BJ (cell line): ENCODE data around the gene PIK3C3. TPM values are rescaled to one million over a fixed set of nuclear protein-coding genes. Genes with fewer than 3 reads are reported as not detected.
"Not testable (repeated sequence)": the region's sequence is repeated elsewhere in the genome, so short reads cannot be mapped to it uniquely, and the experiment has no call there.

Source experiments
- CTCF ChIA-PET: fragments of 350-600 bp; formaldehyde crosslinking; extraction: SDS; loops from one replicate; lab custom pipeline; 2021; ENCODE audit warnings: antibody characterized with exemption, inconsistent platforms; lab: Yijun Ruan, JAX
- POLR2A ChIA-PET: fragments of 300-600 bp; sonication (Branson Sonifier 250); formaldehyde crosslinking; extraction: SDS; loops from one replicate; lab custom pipeline; 2021; ENCODE audit warnings: antibody characterized with exemption; lab: Charles Lee
- DNase-seq: peaks from one replicate; pipeline ENCODE4 v3.0.0-alpha.2; 2011; ENCODE audit warnings: low read depth
- H3K27me3 ChIP-seq: 2 replicates; pipeline ENCODE4 v1.6.0; 2011; ENCODE audit warnings: low read length; ENCODE audit not compliant: control insufficient read depth, insufficient read depth
- H3K36me3 ChIP-seq: 2 replicates; pipeline ENCODE4 v1.5.1; 2011; ENCODE audit warnings: low read length; ENCODE audit not compliant: control insufficient read depth, insufficient read depth
- H3K4me3 ChIP-seq: 2 replicates; pipeline ENCODE4 v1.5.1; 2011; ENCODE audit warnings: low read depth, mild to moderate bottlenecking, control low read depth, low read length
- polyA plus RNA-seq: library from polyadenylated mRNA; depleted of rRNA; stranded (reverse); fragments of >200 nt; gene quantifications from 2 replicates; pipeline ENCODE4 v1.2.3, GENCODE V29; 2011
- TF ChIP-seq, protein P1 (sequence below): IDR thresholded peaks from 2 replicates; pipeline ENCODE4 v1.5.1; 2011; ENCODE audit warnings: low read depth, mild to moderate bottlenecking, control low read depth, inconsistent platforms, low read length, moderate library complexity; ENCODE audit not compliant: insufficient read depth

The PIK3C3 gene
- polyA plus RNA-seq, 1 experiment, result 45.3 TPM

DNA sequence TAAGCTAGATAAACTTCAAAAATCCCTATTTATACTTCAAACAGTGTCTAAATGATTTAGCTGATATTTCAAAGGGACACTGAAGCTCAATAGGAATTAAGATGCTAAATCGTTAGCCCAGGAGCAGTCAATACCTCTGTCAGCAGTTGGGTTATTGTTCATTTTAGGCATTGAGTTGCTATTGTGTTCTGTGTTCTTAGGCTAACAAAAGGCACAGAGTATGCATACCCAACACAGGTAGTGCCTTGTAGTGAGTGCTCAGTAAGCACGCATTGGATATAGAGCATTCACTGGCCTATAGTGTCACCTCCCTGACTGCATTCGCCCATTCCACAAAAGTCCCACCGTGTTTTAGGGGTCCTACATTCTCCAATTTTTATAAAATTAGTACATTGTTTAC, 152.3 kb downstream of the PIK3C3 start:
- no peaks in the 10 kb centered on the region for H3K36me3 ChIP-seq
- CTCF ChIA-PET, result interaction anchor here (1.1 kb wide), 1 partner anchor 10 kb away, joined by 3 read pairs; no protein-coding TSS in a partner anchor
- TF ChIP-seq, protein P1, sequence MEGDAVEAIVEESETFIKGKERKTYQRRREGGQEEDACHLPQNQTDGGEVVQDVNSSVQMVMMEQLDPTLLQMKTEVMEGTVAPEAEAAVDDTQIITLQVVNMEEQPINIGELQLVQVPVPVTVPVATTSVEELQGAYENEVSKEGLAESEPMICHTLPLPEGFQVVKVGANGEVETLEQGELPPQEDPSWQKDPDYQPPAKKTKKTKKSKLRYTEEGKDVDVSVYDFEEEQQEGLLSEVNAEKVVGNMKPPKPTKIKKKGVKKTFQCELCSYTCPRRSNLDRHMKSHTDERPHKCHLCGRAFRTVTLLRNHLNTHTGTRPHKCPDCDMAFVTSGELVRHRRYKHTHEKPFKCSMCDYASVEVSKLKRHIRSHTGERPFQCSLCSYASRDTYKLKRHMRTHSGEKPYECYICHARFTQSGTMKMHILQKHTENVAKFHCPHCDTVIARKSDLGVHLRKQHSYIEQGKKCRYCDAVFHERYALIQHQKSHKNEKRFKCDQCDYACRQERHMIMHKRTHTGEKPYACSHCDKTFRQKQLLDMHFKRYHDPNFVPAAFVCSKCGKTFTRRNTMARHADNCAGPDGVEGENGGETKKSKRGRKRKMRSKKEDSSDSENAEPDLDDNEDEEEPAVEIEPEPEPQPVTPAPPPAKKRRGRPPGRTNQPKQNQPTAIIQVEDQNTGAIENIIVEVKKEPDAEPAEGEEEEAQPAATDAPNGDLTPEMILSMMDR, result no peak
- DNase-seq, result no peak
- no peak overlapping the region for H3K4me3 ChIP-seq
- POLR2A ChIA-PET, result no interaction called here
- H3K27me3 ChIP-seq, result peaks cover 3% of the 10 kb centered on the region; the same call in 1 of the 2 replicates

- ChIA-PET CTCF (interaction anchor here (1.1 kb wide), 1 partner anchor 11 kb away, joined by 3 read pairs; no protein-coding TSS in a partner anchor), POLR2A (no interaction called here)
- TF ChIP-seq, protein P1, result no peak
- Histone ChIP-seq H3K27me3 (peaks cover 3% of the 10 kb centered on the region; the same call in 1 of the 2 replicates), H3K36me3 (no peaks in the 10 kb centered on the region), H3K4me3 (no peak overlapping the region)
- no peak for DNase-seq
These were observed 152.8 kb downstream of the PIK3C3 start for GRCh38 chr18:42107691-42108450.

DNA sequence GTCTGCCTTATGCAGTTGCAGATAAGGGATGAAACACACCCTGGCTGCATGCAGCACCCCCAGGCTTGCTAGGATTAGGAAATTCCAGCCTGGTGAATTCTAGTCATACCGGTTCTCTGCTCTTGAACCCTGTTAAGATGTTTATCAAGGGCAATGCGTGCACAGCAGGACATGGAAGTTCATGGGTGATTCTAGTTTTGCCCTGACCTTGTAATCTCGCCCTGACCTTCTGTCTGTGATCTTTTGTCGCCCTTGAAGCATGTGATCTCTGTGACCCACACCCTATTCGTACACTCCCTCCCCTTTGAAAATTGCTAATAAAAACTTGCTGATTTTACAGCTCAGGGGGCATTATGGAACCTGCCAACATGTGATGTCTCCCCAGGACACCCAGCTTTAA, 157.1 kb downstream of the PIK3C3 start:
- DNase-seq, POLR2A ChIA-PET, H3K4me3 ChIP-seq, H3K27me3 ChIP-seq, H3K36me3 ChIP-seq: not testable (repeated sequence)
- CTCF ChIA-PET, result interaction anchor here (3.0 kb wide), 1 partner anchor 161 kb away, joined by 17 read pairs; no protein-coding TSS in a partner anchor

DNA sequence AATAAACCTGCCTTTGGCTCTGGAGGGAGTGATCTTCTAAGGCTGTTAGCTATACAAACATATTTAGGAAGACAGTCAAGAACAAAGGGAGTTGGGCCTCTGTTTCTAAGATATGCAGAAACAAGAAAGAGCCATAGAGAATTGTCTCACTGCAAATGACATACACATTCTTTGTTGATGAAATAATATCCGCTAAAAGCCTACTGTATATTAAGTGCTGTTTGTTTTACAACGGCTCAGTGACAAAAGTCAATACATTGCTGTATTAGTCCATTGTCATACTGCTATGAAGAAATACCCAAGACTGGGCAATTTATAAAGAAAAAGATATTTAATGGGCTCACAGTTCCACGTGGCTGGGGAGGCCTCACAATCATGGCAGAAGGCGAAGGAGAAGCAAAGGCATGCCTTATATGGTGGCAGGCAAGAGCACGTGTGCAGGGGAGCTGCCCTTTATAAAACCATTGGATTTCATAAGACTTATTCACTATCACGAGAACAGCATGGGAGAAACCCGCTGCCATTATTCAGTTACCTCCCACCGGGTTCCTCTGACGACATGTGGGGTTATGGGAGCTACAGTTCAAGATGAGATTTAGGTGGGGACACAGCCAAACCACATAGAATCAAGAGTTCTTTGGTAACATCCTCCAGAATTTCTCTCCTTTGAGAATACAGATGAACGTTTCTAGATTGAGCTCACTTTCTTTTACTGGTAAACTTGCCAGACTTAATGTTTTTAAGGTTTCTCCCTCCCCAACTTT, 157.8 kb downstream of the PIK3C3 start:
- no peaks in the 10 kb centered on the region for H3K36me3 ChIP-seq
- no peak overlapping the region for H3K4me3 ChIP-seq
- POLR2A ChIA-PET, result no interaction called here
- TF ChIP-seq, protein P1, result no peak
- no peak for DNase-seq
- H3K27me3 ChIP-seq, result no peaks in the 10 kb centered on the region; the same call in 1 of the 2 replicates
- CTCF ChIA-PET, result interaction anchor here (1.0 to 4.4 kb wide), 9 partner anchors 8 to 1159 kb away, joined by 3 to 51 read pairs (median 15); no protein-coding TSS in a partner anchor

DNA sequence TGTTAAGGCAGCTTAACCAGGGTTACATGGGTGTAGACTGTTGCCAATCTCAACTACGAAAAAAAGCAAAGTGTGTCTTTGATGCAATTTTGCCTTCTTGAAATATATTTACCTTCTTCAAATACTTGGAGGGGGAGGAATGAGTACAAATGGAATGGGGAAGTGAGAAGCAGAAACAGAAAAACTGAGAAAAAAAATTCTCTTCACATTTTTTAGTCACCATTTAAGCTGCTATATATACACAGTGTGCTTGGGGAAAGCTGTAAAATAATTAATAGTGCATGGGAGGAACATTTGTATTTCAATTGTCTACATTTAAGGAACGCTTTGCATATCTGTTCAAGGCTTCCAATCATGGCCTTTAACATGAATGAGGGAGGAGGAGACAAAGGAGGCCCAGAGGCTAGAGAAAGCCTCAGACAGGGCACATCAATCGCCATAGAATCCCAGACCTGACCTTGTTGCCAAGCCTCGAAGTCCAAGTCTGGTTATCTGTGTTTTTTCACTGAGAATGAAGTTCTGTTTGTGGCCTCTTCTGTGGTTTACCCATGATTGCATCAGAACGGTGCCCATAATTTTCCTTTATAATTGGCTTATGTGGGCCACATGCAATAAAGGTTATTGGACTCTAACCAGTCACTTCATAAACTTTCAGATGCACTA, 158.6 kb downstream of the PIK3C3 start:
- DNase-seq, result peak; percentile 17
- TF ChIP-seq, protein P1, result no peak
- Histone ChIP-seq H3K4me3 (no peak overlapping the region), H3K27me3 (no peaks in the 10 kb centered on the region), H3K36me3 (no peaks in the 10 kb centered on the region)
- ChIA-PET CTCF (interaction anchor here (0.5 to 4.4 kb wide), 30 partner anchors 9 to 1480 kb away, joined by 3 to 51 read pairs (median 4); no protein-coding TSS in a partner anchor), POLR2A (no interaction called here)
